Lower lobe of right lung (tissue), 2 donors: ENCODE results near the gene AFP. TPM values are rescaled to one million over a fixed set of nuclear protein-coding genes. Genes with fewer than 3 reads are reported as not detected.

Source experiments
- ATAC-seq, 2 donors: fragments of 200-7000 bp; cut with Tn5 transposase; one replicate each; pipeline ENCODE4 v1.9.1; 2020 to 2022; ENCODE audit warnings: mild to moderate bottlenecking in 2 of 2, moderate library complexity in 2 of 2
- DNase-seq: peaks from one replicate; pipeline ENCODE4 v3.0.0-alpha.2; 2020
- H3K27ac ChIP-seq: fragments of 200-600 bp; one replicate; pipeline ENCODE4 v1.8.0; 2022
- H3K27me3 ChIP-seq: fragments of 200-600 bp; one replicate; pipeline ENCODE4 v1.8.0; 2022; ENCODE audit warnings: low read depth
- H3K36me3 ChIP-seq: fragments of 200-600 bp; one replicate; pipeline ENCODE4 v1.8.0; 2022; ENCODE audit warnings: mild to moderate bottlenecking
- H3K4me1 ChIP-seq: fragments of 200-600 bp; one replicate; pipeline ENCODE4 v1.8.0; 2022
- H3K4me3 ChIP-seq: fragments of 200-600 bp; one replicate; pipeline ENCODE4 v1.8.0; 2022; ENCODE audit warnings: mild to moderate bottlenecking
- H3K9me3 ChIP-seq: fragments of 200-600 bp; one replicate; pipeline ENCODE4 v1.8.0; 2022
- CTCF ChIP-seq: fragments of 200-600 bp; IDR thresholded peaks from one replicate; pipeline ENCODE4 v1.8.0; 2022; ENCODE audit warnings: antibody characterized with exemption, mild to moderate bottlenecking
- intact Hi-C: fragments of 100-400 bp; cut with DNase I; formaldehyde crosslinking; loops from one replicate; pipeline ENCODE4 v1.11.0; 2022
- total RNA-seq: library from RNA; stranded (reverse); fragmentation: NEBNext Ultra II Directional; extraction: Animal tissue kit (Norgen Biotek cat#: 25700); gene quantifications from one replicate; pipeline ENCODE4 v1.2.1, GENCODE V29; 2021
- donor health status: DM: no; HTN: yes; CAD: no; lungs with severe emphysema.

AFP gene
- total RNA-seq, 1 donor from 2014 or later = not detected

DNA sequence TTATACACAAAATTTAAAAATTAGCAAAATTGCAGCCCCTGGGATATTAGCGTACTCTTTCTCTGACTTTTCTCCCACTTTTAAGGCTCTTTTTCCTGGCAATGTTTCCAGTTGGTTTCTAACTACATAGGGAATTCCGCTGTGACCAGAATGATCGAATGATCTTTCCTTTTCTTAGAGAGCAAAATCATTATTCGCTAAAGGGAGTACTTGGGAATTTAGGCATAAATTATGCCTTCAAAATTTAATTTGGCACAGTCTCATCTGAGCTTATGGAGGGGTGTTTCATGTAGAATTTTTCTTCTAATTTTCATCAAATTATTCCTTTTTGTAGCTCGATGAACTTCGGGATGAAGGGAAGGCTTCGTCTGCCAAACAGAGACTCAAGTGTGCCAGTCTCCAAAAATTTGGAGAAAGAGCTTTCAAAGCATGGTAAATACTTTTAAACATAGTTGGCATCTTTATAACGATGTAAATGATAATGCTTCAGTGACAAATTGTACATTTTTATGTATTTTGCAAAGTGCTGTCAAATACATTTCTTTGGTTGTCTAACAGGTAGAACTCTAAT, 26.0 kb upstream of the AFP start:
- no peak for TF ChIP-seq CTCF
- Histone ChIP-seq H3K27ac (no peak overlapping the region), H3K27me3 (no peaks in the 10 kb centered on the region), H3K9me3 (no peaks in the 10 kb centered on the region), H3K4me1 (no peaks in the 10 kb centered on the region), H3K36me3 (no peaks in the 10 kb centered on the region), H3K4me3 (no peak overlapping the region)
- intact Hi-C loops = no loop called here
- ATAC-seq (no peak), DNase-seq (no peak)

- DNase-seq (no peak), ATAC-seq (no peak)
- Histone ChIP-seq H3K4me1 (no peaks in the 10 kb centered on the region), H3K27ac (no peak overlapping the region), H3K9me3 (no peaks in the 10 kb centered on the region), H3K36me3 (no peaks in the 10 kb centered on the region), H3K4me3 (no peak overlapping the region), H3K27me3 (no peaks in the 10 kb centered on the region)
- TF ChIP-seq CTCF = no peak
- intact Hi-C loops = no loop called here
Observed at GRCh38 chr4:73410916-73411730, 24.9 kb upstream of the AFP start.

GRCh38 chr4:73411731-73412414, 24.1 kb upstream of the AFP start:
- no peaks in the 10 kb centered on the region for H3K4me1 ChIP-seq
- H3K9me3 ChIP-seq = no peaks in the 10 kb centered on the region

DNA sequence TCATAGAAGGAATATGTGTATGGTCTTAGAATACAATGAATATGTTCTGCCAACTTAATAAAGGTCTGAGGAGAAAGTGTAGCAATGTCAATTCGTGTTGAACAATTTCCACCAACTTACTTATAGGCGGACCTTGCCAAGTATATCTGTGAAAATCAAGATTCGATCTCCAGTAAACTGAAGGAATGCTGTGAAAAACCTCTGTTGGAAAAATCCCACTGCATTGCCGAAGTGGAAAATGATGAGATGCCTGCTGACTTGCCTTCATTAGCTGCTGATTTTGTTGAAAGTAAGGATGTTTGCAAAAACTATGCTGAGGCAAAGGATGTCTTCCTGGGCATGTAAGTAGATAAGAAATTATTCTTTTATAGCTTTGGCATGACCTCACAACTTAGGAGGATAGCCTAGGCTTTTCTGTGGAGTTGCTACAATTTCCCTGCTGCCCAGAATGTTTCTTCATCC, 22.7 kb upstream of the AFP start:
- H3K27ac ChIP-seq = no peak overlapping the region
- intact Hi-C loops = no loop called here

More at GRCh38 chr4:73411731-73412414, 24.1 kb upstream of the AFP start:
- no peak overlapping the region for H3K27ac ChIP-seq
- H3K27me3 ChIP-seq = no peaks in the 10 kb centered on the region
- no peak for DNase-seq
- no peak overlapping the region for H3K4me3 ChIP-seq
- no peak for TF ChIP-seq CTCF
- H3K36me3 ChIP-seq = no peaks in the 10 kb centered on the region
- no peak for ATAC-seq
- intact Hi-C loops = no loop called here

DNA sequence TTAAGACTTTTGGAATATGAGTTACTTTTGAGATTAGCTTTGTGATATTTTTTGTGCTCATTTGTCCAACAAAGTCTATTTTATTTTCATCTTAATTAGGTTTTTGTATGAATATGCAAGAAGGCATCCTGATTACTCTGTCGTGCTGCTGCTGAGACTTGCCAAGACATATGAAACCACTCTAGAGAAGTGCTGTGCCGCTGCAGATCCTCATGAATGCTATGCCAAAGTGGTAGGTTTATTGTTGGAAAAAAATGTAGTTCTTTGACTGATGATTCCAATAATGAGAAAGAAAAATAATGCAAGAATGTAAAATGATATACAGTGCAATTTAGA, 21.1 kb upstream of the AFP start:
- intact Hi-C loops = no loop called here
- no peak overlapping the region for H3K27ac ChIP-seq
- no peaks in the 10 kb centered on the region for H3K27me3 ChIP-seq
- no peaks in the 10 kb centered on the region for H3K9me3 ChIP-seq
- no peak for TF ChIP-seq CTCF
- H3K36me3 ChIP-seq = no peaks in the 10 kb centered on the region
- no peak for ATAC-seq
- no peaks in the 10 kb centered on the region for H3K4me1 ChIP-seq
- no peak for DNase-seq
- H3K4me3 ChIP-seq = no peak overlapping the region

More for the DNA sequence above, 22.7 kb upstream of the AFP start:
- Histone ChIP-seq H3K9me3 (no peaks in the 10 kb centered on the region), H3K27me3 (no peaks in the 10 kb centered on the region), H3K36me3 (no peaks in the 10 kb centered on the region), H3K4me1 (no peaks in the 10 kb centered on the region), H3K4me3 (no peak overlapping the region)
- DNase-seq (no peak), ATAC-seq (no peak)
- no peak for TF ChIP-seq CTCF
